ENCODE results near the gene CLPTM1.
A peak's percentile ranks its signal among the peaks of the same experiment; 100 is the strongest.

CLPTM1 gene

GRCh38 chr19:45016388-45017314 is 61.5 kb downstream of the CLPTM1 start:
- peak; percentile 78 for DNase-seq

- DNase-seq, result no peak
Measured at GRCh38 chr19:45019187-45019586, 64.0 kb downstream of the CLPTM1 start.

- DNase-seq, result no peak
Measured at GRCh38 chr19:45020071-45020470, 64.9 kb downstream of the CLPTM1 start.

- DNase-seq, result no peak
Measured at GRCh38 chr19:45021971-45022370, 66.8 kb downstream of the CLPTM1 start.

- DNase-seq, result no peak
Measured at GRCh38 chr19:45023048-45023447, 67.9 kb downstream of the CLPTM1 start.

GRCh38 chr19:45025264-45025663 is 70.1 kb downstream of the CLPTM1 start:
- no peak for DNase-seq

GRCh38 chr19:45027371-45027770 is 72.2 kb downstream of the CLPTM1 start:
- no peak for DNase-seq

GRCh38 chr19:45030825-45031224 is 75.6 kb downstream of the CLPTM1 start:
- DNase-seq, result no peak

- no peak for DNase-seq
Measured at GRCh38 chr19:45032421-45032820, 77.2 kb downstream of the CLPTM1 start.

GRCh38 chr19:45035755-45036154 is 80.6 kb downstream of the CLPTM1 start:
- no peak for DNase-seq

- no peak for DNase-seq
Measured at GRCh38 chr19:45037393-45038169, 82.4 kb downstream of the CLPTM1 start.

- peak; percentile 94 for DNase-seq
Measured at GRCh38 chr19:45038931-45039893, 84.0 kb downstream of the CLPTM1 start, which contains the start of gene CLASRP. CLASRP (plus strand) TSS chr19:45039045; CDS start chr19:45040213, 1,168 bp downstream.

GRCh38 chr19:45040059-45040771 is 85.0 kb downstream of the CLPTM1 start:
- no peak for DNase-seq

- no peak for DNase-seq
Measured at GRCh38 chr19:45041125-45041524, 85.9 kb downstream of the CLPTM1 start.

Data from right hindlimb (tissue), 1 donor.